ENCODE results near the gene KCNT1. TPM values are rescaled to one million over a fixed set of nuclear protein-coding genes. Genes with fewer than 3 reads are reported as not detected.

Gene KCNT1
- total RNA-seq, 1 experiment from 2014 or later = 0.17 TPM

- Histone ChIP-seq H3K79me2 (ENCODE audit: insufficient read depth, low read length) (no peaks in the 10 kb centered on the region), H3K36me3 (ENCODE audit: control insufficient read depth in 1 of 2, insufficient read depth in 2 of 2, low read length in 2 of 2) (no peaks in the 10 kb centered on the region), H3K27ac (ENCODE audit: low read depth, low read length) (no peak overlapping the region), H3K27me3 (ENCODE audit: insufficient read depth, low read length) (no peaks in the 10 kb centered on the region), H3K4me3 (replicated peaks in 1 of 2; ENCODE audit: low read depth in 1 of 2, low read length in 2 of 2) (no peak overlapping the region), H3K4me1 (ENCODE audit: control insufficient read depth in 1 of 2, insufficient read depth in 2 of 2, low read length in 2 of 2) (no peaks in the 10 kb centered on the region), H3K9me2 (ENCODE audit: insufficient read depth) (no peaks in the 10 kb centered on the region), H2AFZ (ENCODE audit: low read depth, low read length, poor library complexity, severe bottlenecking) (no peak overlapping the region), H3K9ac (ENCODE audit: low read length) (no peak overlapping the region), H3K9me3 (ENCODE audit: control insufficient read depth in 1 of 2, insufficient read depth in 1 of 2, low read depth in 1 of 2, low read length in 2 of 2) (peaks cover 5 to 8% of the 10 kb centered on the region in 2 experiments; a peak in 2 of 4 replicates), H4K20me1 (ENCODE audit: insufficient read depth) (no peaks in the 10 kb centered on the region), H3K4me2 (ENCODE audit: low read length) (no peak overlapping the region)
- no TSS peak for BruUV-seq (replicated peaks)
- POLR2A ChIA-PET = no interaction called here
- intact Hi-C loops (cut with micrococcal nuclease) = no loop called here
- DNase-seq (ENCODE audit: low read depth, low spot score) (no peak), ATAC-seq (no peak)
- CTCF ChIA-PET = no interaction called here
- RAD21 ChIA-PET (ENCODE audit: low non-redundant PET in 1 of 2, low total read pairs in 2 of 2, uncharacterized antibody in 2 of 2, unreplicated experiment in 2 of 2) = no interaction called here
- TF ChIP-seq MAX (IDR thresholded peaks at IDR 0.05) (no peak), EZH2 (IDR thresholded peaks at IDR 0.05) (no peak), SRF (IDR thresholded peaks at IDR 0.05; ENCODE audit: low read depth) (no peak), RAD21 (IDR thresholded peaks at IDR 0.05; ENCODE audit: low read depth) (no peak), ATF3 (IDR thresholded peaks at IDR 0.05) (no peak), POLR2AphosphoS5 (IDR thresholded peaks at IDR 0.05; ENCODE audit: low read depth, low read length) (no peak), CTCF (IDR thresholded peaks at IDR 0.05 in 2 of 3, conservative IDR thresholded peaks at IDR 0.05 in 1 of 3; ENCODE audit: borderline replicate concordance in 1 of 3, insufficient read depth in 1 of 3, low read depth in 2 of 3, low read length in 2 of 3) (no peak), JUND (IDR thresholded peaks at IDR 0.05) (no peak), ZNF274 (IDR thresholded peaks at IDR 0.05; ENCODE audit: low read depth, low read length) (no peak), CEBPB (IDR thresholded peaks at IDR 0.05; ENCODE audit: low read depth) (no peak), CBX3 (IDR thresholded peaks at IDR 0.05; ENCODE audit: low read depth) (no peak), REST (IDR thresholded peaks at IDR 0.05; ENCODE audit: low read depth) (no peak), SIN3A (IDR thresholded peaks at IDR 0.05; ENCODE audit: low read depth) (no peak), EZH2phosphoT487 (IDR thresholded peaks at IDR 0.05; ENCODE audit: borderline replicate concordance) (no peak), FOSL1 (IDR thresholded peaks at IDR 0.05; ENCODE audit: low read depth) (no peak), EGR1 (IDR thresholded peaks at IDR 0.05; ENCODE audit: low read depth) (no peak)
Observed at GRCh38 chr9:135763716-135764446, 61.9 kb downstream of the KCNT1 start.

Data from HCT116 (cell line).